ENCODE results near the gene SATB2.

SATB2 gene

DNA sequence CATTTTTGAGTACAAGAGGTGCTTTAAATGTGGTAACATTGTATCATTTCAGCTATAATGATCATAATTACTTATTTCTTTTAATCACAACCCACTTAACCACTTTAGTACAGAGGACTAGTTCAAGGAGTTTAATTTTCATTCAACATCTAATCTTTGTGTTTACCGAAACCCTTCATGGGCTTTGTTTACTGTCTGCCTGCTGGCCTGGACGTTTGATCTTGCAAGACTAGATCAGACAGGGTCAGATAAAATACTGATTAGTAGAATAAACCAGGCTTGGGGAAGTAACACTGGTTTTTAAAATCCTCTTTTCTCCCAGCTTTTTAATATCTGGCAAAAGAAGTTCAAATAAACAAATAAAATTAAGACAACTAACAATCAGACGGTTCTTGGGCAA, 93.6 kb downstream of the SATB2 start:
- Histone ChIP-seq H3K27ac (ENCODE audit: low read depth, low read length) (no peak overlapping the region), H3K36me3 (ENCODE audit: control insufficient read depth, low read length) (no peaks in the 10 kb centered on the region)

DNA sequence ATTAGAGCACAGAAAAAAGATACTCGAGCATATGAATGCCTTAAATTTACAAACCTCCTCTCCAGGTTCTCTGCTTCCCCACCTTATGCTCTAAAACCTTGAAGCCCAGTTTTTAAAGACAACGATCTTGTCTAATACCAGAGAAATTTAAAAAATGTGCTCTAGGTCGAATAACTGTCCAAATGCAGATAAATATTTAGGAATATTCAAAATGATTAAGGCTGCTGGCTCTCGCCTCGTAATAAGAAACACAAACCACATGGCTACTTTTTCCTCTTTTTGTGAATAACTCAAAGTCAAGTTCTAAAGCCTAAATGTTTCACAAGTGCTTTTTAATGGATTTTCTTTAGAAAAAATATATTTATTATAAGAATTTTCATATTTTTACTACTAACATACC, 101.3 kb downstream of the SATB2 start:
- TF ChIP-seq, protein P1, sequence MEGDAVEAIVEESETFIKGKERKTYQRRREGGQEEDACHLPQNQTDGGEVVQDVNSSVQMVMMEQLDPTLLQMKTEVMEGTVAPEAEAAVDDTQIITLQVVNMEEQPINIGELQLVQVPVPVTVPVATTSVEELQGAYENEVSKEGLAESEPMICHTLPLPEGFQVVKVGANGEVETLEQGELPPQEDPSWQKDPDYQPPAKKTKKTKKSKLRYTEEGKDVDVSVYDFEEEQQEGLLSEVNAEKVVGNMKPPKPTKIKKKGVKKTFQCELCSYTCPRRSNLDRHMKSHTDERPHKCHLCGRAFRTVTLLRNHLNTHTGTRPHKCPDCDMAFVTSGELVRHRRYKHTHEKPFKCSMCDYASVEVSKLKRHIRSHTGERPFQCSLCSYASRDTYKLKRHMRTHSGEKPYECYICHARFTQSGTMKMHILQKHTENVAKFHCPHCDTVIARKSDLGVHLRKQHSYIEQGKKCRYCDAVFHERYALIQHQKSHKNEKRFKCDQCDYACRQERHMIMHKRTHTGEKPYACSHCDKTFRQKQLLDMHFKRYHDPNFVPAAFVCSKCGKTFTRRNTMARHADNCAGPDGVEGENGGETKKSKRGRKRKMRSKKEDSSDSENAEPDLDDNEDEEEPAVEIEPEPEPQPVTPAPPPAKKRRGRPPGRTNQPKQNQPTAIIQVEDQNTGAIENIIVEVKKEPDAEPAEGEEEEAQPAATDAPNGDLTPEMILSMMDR (IDR thresholded peaks at IDR 0.05; ENCODE audit: low read depth, low read length, poor library complexity, severe bottlenecking): no peak
- TF ChIP-seq EZH2phosphoT487 (IDR thresholded peaks at IDR 0.05; ENCODE audit: borderline replicate concordance, low read length): no peak

More for the DNA sequence above, 93.6 kb downstream of the SATB2 start:
- no peak overlapping the region for H3K4me2 ChIP-seq (ENCODE audit: low read length)
- no peaks in the 10 kb centered on the region for H3K4me1 ChIP-seq (ENCODE audit: control insufficient read depth, low read length)
- H3K4me3 ChIP-seq (ENCODE audit: low read length): no peak overlapping the region
- TF ChIP-seq, protein P1 (IDR thresholded peaks at IDR 0.05; ENCODE audit: low read depth, low read length, poor library complexity, severe bottlenecking): no peak
- no peaks in the 10 kb centered on the region for H3K79me2 ChIP-seq (ENCODE audit: control insufficient read depth, low read length)
- no peaks in the 10 kb centered on the region for H3F3A ChIP-seq (ENCODE audit: control insufficient read depth, insufficient read depth)
- no peaks in the 10 kb centered on the region for H4K20me1 ChIP-seq (ENCODE audit: control insufficient read depth, insufficient read depth, low read depth, low read length)
- H3K9me3 ChIP-seq (ENCODE audit: control insufficient read depth, insufficient read depth, low read length): no peaks in the 10 kb centered on the region
- no peaks in the 10 kb centered on the region for H3K9me2 ChIP-seq (replicated peaks; ENCODE audit: control insufficient read depth, low read length)
- no peaks in the 10 kb centered on the region for H3K27me3 ChIP-seq (ENCODE audit: control insufficient read depth, low read length)

DNA sequence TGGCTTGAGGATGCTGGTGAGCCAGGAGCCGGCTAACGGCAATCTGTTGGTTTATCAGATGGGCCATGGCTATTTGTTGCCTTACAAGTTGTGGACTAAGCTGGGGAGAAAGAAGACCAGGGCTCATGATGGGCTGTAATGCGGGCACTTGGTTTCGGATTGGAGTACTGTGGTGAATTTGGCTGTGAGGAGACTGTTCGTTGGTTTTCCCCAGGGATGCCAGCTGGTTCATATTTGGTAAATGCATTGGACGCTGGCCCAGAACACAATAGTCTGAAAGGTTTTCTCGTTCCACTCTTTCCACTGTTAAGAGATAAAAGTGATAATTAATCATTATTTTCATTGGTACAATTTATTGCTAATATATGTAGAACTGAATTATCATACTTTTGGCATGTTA, 108.9 kb downstream of the SATB2 start:
- no peaks in the 10 kb centered on the region for H3F3A ChIP-seq (ENCODE audit: control insufficient read depth, insufficient read depth)
- no peak overlapping the region for H3K4me3 ChIP-seq (ENCODE audit: low read length)
- no peak overlapping the region for H3K27ac ChIP-seq (ENCODE audit: low read depth, low read length)
- H3K79me2 ChIP-seq (ENCODE audit: control insufficient read depth, low read length): no peaks in the 10 kb centered on the region
- H3K4me2 ChIP-seq (ENCODE audit: low read length): no peak overlapping the region
- H4K20me1 ChIP-seq (ENCODE audit: control insufficient read depth, insufficient read depth, low read depth, low read length): no peaks in the 10 kb centered on the region
- no peak for TF ChIP-seq EZH2phosphoT487 (IDR thresholded peaks at IDR 0.05; ENCODE audit: borderline replicate concordance, low read length)
- TF ChIP-seq, protein P1 (IDR thresholded peaks at IDR 0.05; ENCODE audit: low read depth, low read length, poor library complexity, severe bottlenecking): no peak
- H3K4me1 ChIP-seq (ENCODE audit: control insufficient read depth, low read length): no peaks in the 10 kb centered on the region
- no peaks in the 10 kb centered on the region for H3K36me3 ChIP-seq (ENCODE audit: control insufficient read depth, low read length)
- H3K9me2 ChIP-seq (replicated peaks; ENCODE audit: control insufficient read depth, low read length): no peaks in the 10 kb centered on the region
- H3K27me3 ChIP-seq (ENCODE audit: control insufficient read depth, low read length): no peaks in the 10 kb centered on the region
- H3K9me3 ChIP-seq (ENCODE audit: control insufficient read depth, insufficient read depth, low read length): no peaks in the 10 kb centered on the region

More for the DNA sequence above, 101.3 kb downstream of the SATB2 start:
- no peaks in the 10 kb centered on the region for H3K79me2 ChIP-seq (ENCODE audit: control insufficient read depth, low read length)
- no peaks in the 10 kb centered on the region for H3K36me3 ChIP-seq (ENCODE audit: control insufficient read depth, low read length)
- H4K20me1 ChIP-seq (ENCODE audit: control insufficient read depth, insufficient read depth, low read depth, low read length): no peaks in the 10 kb centered on the region
- H3K27ac ChIP-seq (ENCODE audit: low read depth, low read length): no peak overlapping the region
- H3K4me3 ChIP-seq (ENCODE audit: low read length): no peak overlapping the region
- no peaks in the 10 kb centered on the region for H3K9me3 ChIP-seq (ENCODE audit: control insufficient read depth, insufficient read depth, low read length)
- no peak overlapping the region for H3K4me2 ChIP-seq (ENCODE audit: low read length)
- no peaks in the 10 kb centered on the region for H3F3A ChIP-seq (ENCODE audit: control insufficient read depth, insufficient read depth)
- no peaks in the 10 kb centered on the region for H3K9me2 ChIP-seq (replicated peaks; ENCODE audit: control insufficient read depth, low read length)
- no peaks in the 10 kb centered on the region for H3K27me3 ChIP-seq (ENCODE audit: control insufficient read depth, low read length)
- no peaks in the 10 kb centered on the region for H3K4me1 ChIP-seq (ENCODE audit: control insufficient read depth, low read length)

DNA sequence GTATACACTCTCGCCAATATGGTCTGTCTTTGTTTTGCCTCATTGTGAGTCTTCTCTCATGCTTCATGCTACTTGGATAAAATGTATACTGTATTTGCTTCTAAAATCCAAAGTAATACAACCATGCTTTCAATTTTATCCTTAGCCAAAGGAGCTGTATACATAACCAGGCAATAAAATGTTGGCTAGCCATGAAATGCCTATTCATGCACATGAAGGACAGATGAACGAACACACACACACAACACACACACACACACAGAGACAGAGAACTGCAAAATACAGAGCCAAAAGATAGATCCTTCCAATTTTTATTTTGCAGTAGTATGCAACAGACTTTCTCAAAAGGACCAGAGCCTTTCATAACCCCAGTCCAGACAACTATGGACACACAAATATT, 113.7 kb downstream of the SATB2 start:
- Histone ChIP-seq H3F3A (ENCODE audit: control insufficient read depth, insufficient read depth) (no peaks in the 10 kb centered on the region), H3K36me3 (ENCODE audit: control insufficient read depth, low read length) (no peaks in the 10 kb centered on the region), H3K27ac (ENCODE audit: low read depth, low read length) (no peak overlapping the region), H3K4me2 (ENCODE audit: low read length) (no peak overlapping the region), H3K79me2 (ENCODE audit: control insufficient read depth, low read length) (no peaks in the 10 kb centered on the region), H4K20me1 (ENCODE audit: control insufficient read depth, insufficient read depth, low read depth, low read length) (no peaks in the 10 kb centered on the region), H3K9me3 (ENCODE audit: control insufficient read depth, insufficient read depth, low read length) (no peaks in the 10 kb centered on the region), H3K27me3 (ENCODE audit: control insufficient read depth, low read length) (no peaks in the 10 kb centered on the region), H3K4me3 (ENCODE audit: low read length) (no peak overlapping the region), H3K9me2 (replicated peaks; ENCODE audit: control insufficient read depth, low read length) (no peaks in the 10 kb centered on the region), H3K4me1 (ENCODE audit: control insufficient read depth, low read length) (no peaks in the 10 kb centered on the region)
- no peak for TF ChIP-seq EZH2phosphoT487 (IDR thresholded peaks at IDR 0.05; ENCODE audit: borderline replicate concordance, low read length)
